A549 (cell line): ENCODE data around the gene COX4I2. TPM values are rescaled to one million over a fixed set of nuclear protein-coding genes. Genes with fewer than 3 reads are reported as not detected.

Experiments
- ATAC-seq, 2 experiments: fragments of 200-7000 bp in 1 of 2; fragments of >200 bp in 1 of 2; cut with Nextera tagmentation in 1 of 2; cut with Tn5 transposase in 1 of 2; 3 replicates each; pipeline versions ENCODE4 v1.8.0 to v1.9.1; 2018 to 2020; ENCODE audit warnings: mild to moderate bottlenecking in 1 of 2, moderate library complexity in 1 of 2
- CTCF ChIA-PET: fragments of 300-600 bp; sonication (Branson Sonifier 250); formaldehyde crosslinking; extraction: SDS; loops from one replicate; lab custom pipeline; 2021; ENCODE audit warnings: antibody characterized with exemption, inconsistent platforms; lab: Yijun Ruan, JAX
- POLR2A ChIA-PET: fragments of 350-600 bp; formaldehyde crosslinking; extraction: SDS; loops from one replicate; lab custom pipeline; 2021; ENCODE audit warnings: antibody characterized with exemption, inconsistent platforms; lab: Yijun Ruan, JAX
- DNase-seq, 2 experiments: peaks; one replicate each; pipeline versions ENCODE4 v3.0.0 to v3.0.0-alpha.2; 2011 to 2016; ENCODE audit warnings: low read depth in 1 of 2, low spot score in 1 of 2
- FAIRE-seq: peaks from 2 replicates; lab custom pipeline; 2011; peaks lifted over from hg19 to GRCh38; lab: Jason Lieb, UNC
- H3K27ac ChIP-seq, 2 experiments: fragments of >200 bp; sonication (Bioruptor Twin); formaldehyde crosslinking; 3 replicates each; pipeline ENCODE4 v1.5.1; 2016 to 2017
- H3K4me1 ChIP-seq: fragments of >200 bp; sonication (Bioruptor Twin); formaldehyde crosslinking; 3 replicates; pipeline ENCODE4 v1.6.1; 2016
- H3K4me2 ChIP-seq: fragments of >200 bp; sonication (Bioruptor Twin); formaldehyde crosslinking; 3 replicates; pipeline ENCODE4 v1.6.1; 2016
- H3K4me3 ChIP-seq: fragments of >200 bp; sonication (Bioruptor Twin); formaldehyde crosslinking; 3 replicates; pipeline ENCODE4 v1.5.1; 2016
- H3K9me3 ChIP-seq: fragments of >200 bp; sonication (Bioruptor Twin); formaldehyde crosslinking; 3 replicates; pipeline ENCODE4 v1.6.1; 2016
- CBX2 ChIP-seq: fragments of 200-600 bp; sonication (generic); IDR thresholded peaks from 2 replicates; pipeline ENCODE4 v1.6.1; 2016; ENCODE audit warnings: low read depth, mild to moderate bottlenecking, borderline replicate concordance
- CEBPB ChIP-seq, 2 experiments: fragments of >200 bp in 1 of 2; sonication (Bioruptor Twin) in 1 of 2; formaldehyde crosslinking in 1 of 2; IDR thresholded peaks; 2 replicates each; pipeline ENCODE4 v1.6.1; 2012 to 2016
- CHD4 ChIP-seq: fragments of 200-600 bp; sonication (generic); IDR thresholded peaks from 2 replicates; pipeline ENCODE4 v1.6.1; 2016; ENCODE audit warnings: antibody characterized with exemption, mild to moderate bottlenecking, borderline replicate concordance
- EHF ChIP-seq: fragments of 250-450 bp; sonication (Bioruptor Pico); IDR thresholded peaks from 2 replicates; pipeline ENCODE4 v1.5.0; 2020; ENCODE audit warnings: mild to moderate bottlenecking
- EP300 ChIP-seq, 2 experiments: fragments of >200 bp; sonication (Bioruptor Twin); formaldehyde crosslinking; IDR thresholded peaks; 2 replicates in 1 of 2; 3 replicates in 1 of 2; pipeline ENCODE4 v1.6.1; 2016 to 2017
- FOSL2 ChIP-seq, 2 experiments: fragments of 450-650 bp in 1 of 2; fragments of >200 bp in 1 of 2; sonication (Bioruptor Twin) in 1 of 2; formaldehyde crosslinking; IDR thresholded peaks; 2 replicates each; pipeline versions ENCODE4 v1.5.0 to v1.6.1; 2016 to 2020; ENCODE audit warnings: mild to moderate bottlenecking in 1 of 2, moderate library complexity in 1 of 2
- GATA3 ChIP-seq: IDR thresholded peaks from 2 replicates; pipeline ENCODE4 v1.6.1; 2012; ENCODE audit warnings: borderline replicate concordance
- HEYL ChIP-seq: fragments of 250-450 bp; sonication (Bioruptor Pico); IDR thresholded peaks from 2 replicates; pipeline ENCODE4 v1.8.0; 2021; ENCODE audit warnings: mild to moderate bottlenecking, moderate library complexity
- HOXA7 ChIP-seq: fragments of 250-450 bp; sonication (Bioruptor Pico); IDR thresholded peaks from 2 replicates; pipeline ENCODE4 v1.5.0; 2020; ENCODE audit warnings: mild to moderate bottlenecking, moderate library complexity
- HOXB5 ChIP-seq: fragments of 250-450 bp; sonication (Bioruptor Pico); IDR thresholded peaks from 2 replicates; pipeline ENCODE4 v1.5.0; 2020; ENCODE audit warnings: mild to moderate bottlenecking, moderate library complexity
- JUNB ChIP-seq: fragments of >200 bp; sonication (Bioruptor Twin); formaldehyde crosslinking; IDR thresholded peaks from 2 replicates; pipeline ENCODE4 v1.6.1; 2016
- MAFK ChIP-seq: fragments of 450-650 bp; IDR thresholded peaks from 2 replicates; pipeline ENCODE4 v1.6.1; 2014; ENCODE audit not compliant: partially characterized antibody
- NFE2L2 ChIP-seq: fragments of 150-350 bp; conservative IDR thresholded peaks from 2 replicates; pipeline ENCODE4 v1.6.1; 2014; ENCODE audit warnings: low read length
- PHF8 ChIP-seq: fragments of 200-600 bp; sonication (generic); IDR thresholded peaks from 2 replicates; pipeline ENCODE4 v1.6.1; 2016; ENCODE audit warnings: low read depth, mild to moderate bottlenecking, antibody characterized with exemption, moderate library complexity, borderline replicate concordance
- RCOR1 ChIP-seq: fragments of 150-350 bp; IDR thresholded peaks from 2 replicates; pipeline ENCODE4 v1.6.1; 2014; ENCODE audit warnings: antibody characterized with exemption, low read length, low read depth
- RNF2 ChIP-seq: fragments of 200-600 bp; sonication (generic); IDR thresholded peaks from 2 replicates; pipeline ENCODE4 v1.6.1; 2016; ENCODE audit warnings: low read depth, mild to moderate bottlenecking, antibody characterized with exemption, moderate library complexity, borderline replicate concordance
- ZFP36 ChIP-seq: fragments of 450-650 bp; IDR thresholded peaks from 2 replicates; pipeline ENCODE4 v1.6.1; 2014; ENCODE audit warnings: borderline replicate concordance; ENCODE audit not compliant: partially characterized antibody
- WGBS: methylation state at CpG from one replicate; pipeline ENCODE4 v1.1.6; 2017; ENCODE audit errors: missing lambda C conversion rate; 5-methylcytosine and 5-hydroxymethylcytosine counted together
- polyA plus RNA-seq, 4 experiments: library from polyadenylated mRNA; depleted of rRNA in 3 of 4; stranded (reverse); fragments of >200 nt; fragmentation: RNase III in 1 of 4; extraction: RNeasy Plus Mini Kit Qiagen cat#74134 plus additional on column Dnase treatment in 1 of 4; gene quantifications; 2 replicates in 3 of 4; 3 replicates in 1 of 4; pipeline ENCODE4 v1.2.3, GENCODE V29; 2011 to 2017
- TF ChIP-seq, protein P1 (sequence below): fragments of 150-350 bp; IDR thresholded peaks from 2 replicates; pipeline ENCODE4 v1.6.1; 2014; ENCODE audit warnings: low read depth, mild to moderate bottlenecking, low read length
- TF ChIP-seq, protein P2 (sequence below): fragments of 450-650 bp; IDR thresholded peaks from 2 replicates; pipeline ENCODE4 v1.6.1; 2014; ENCODE audit warnings: antibody characterized with exemption
- TF ChIP-seq, protein P3 (sequence below): fragments of 200-600 bp; sonication (generic); IDR thresholded peaks from 2 replicates; pipeline ENCODE4 v1.6.1; 2016; ENCODE audit warnings: antibody characterized with exemption, mild to moderate bottlenecking, moderate library complexity

COX4I2 gene
- polyA plus RNA-seq, 2 of the 4 experiments (the other 2 are of a cell fraction) = not detected

DNA sequence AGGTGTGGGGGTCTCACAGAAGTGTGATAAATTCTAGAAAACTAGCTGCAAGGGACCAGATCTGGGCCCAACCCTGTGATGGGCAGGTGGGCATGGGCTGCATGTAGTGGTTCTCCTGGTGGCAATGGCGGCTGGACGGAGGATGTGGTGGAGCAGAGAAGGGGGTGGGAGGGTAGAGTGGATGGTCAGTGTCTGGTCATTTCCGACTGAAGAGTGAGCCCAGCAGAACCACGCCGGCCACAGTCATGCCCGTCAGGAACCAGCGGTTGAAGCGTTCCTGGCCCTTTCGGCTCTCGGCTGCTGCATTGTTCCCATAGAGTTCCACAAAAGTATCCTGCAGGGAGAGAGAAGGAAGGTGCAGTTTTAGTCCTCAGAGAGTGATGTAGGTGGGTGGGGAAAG, 28.0 kb downstream of the COX4I2 start (continued):
- TF ChIP-seq, protein P1, sequence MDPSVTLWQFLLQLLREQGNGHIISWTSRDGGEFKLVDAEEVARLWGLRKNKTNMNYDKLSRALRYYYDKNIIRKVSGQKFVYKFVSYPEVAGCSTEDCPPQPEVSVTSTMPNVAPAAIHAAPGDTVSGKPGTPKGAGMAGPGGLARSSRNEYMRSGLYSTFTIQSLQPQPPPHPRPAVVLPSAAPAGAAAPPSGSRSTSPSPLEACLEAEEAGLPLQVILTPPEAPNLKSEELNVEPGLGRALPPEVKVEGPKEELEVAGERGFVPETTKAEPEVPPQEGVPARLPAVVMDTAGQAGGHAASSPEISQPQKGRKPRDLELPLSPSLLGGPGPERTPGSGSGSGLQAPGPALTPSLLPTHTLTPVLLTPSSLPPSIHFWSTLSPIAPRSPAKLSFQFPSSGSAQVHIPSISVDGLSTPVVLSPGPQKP = no peak
- TF ChIP-seq, protein P2, sequence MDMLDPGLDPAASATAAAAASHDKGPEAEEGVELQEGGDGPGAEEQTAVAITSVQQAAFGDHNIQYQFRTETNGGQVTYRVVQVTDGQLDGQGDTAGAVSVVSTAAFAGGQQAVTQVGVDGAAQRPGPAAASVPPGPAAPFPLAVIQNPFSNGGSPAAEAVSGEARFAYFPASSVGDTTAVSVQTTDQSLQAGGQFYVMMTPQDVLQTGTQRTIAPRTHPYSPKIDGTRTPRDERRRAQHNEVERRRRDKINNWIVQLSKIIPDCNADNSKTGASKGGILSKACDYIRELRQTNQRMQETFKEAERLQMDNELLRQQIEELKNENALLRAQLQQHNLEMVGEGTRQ = no peak
- TF ChIP-seq HOXA7 (CRISPR knock-in tag) (no peak), CHD4 (no peak)
- TF ChIP-seq, protein P3, sequence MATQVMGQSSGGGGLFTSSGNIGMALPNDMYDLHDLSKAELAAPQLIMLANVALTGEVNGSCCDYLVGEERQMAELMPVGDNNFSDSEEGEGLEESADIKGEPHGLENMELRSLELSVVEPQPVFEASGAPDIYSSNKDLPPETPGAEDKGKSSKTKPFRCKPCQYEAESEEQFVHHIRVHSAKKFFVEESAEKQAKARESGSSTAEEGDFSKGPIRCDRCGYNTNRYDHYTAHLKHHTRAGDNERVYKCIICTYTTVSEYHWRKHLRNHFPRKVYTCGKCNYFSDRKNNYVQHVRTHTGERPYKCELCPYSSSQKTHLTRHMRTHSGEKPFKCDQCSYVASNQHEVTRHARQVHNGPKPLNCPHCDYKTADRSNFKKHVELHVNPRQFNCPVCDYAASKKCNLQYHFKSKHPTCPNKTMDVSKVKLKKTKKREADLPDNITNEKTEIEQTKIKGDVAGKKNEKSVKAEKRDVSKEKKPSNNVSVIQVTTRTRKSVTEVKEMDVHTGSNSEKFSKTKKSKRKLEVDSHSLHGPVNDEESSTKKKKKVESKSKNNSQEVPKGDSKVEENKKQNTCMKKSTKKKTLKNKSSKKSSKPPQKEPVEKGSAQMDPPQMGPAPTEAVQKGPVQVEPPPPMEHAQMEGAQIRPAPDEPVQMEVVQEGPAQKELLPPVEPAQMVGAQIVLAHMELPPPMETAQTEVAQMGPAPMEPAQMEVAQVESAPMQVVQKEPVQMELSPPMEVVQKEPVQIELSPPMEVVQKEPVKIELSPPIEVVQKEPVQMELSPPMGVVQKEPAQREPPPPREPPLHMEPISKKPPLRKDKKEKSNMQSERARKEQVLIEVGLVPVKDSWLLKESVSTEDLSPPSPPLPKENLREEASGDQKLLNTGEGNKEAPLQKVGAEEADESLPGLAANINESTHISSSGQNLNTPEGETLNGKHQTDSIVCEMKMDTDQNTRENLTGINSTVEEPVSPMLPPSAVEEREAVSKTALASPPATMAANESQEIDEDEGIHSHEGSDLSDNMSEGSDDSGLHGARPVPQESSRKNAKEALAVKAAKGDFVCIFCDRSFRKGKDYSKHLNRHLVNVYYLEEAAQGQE = no peak

DNA sequence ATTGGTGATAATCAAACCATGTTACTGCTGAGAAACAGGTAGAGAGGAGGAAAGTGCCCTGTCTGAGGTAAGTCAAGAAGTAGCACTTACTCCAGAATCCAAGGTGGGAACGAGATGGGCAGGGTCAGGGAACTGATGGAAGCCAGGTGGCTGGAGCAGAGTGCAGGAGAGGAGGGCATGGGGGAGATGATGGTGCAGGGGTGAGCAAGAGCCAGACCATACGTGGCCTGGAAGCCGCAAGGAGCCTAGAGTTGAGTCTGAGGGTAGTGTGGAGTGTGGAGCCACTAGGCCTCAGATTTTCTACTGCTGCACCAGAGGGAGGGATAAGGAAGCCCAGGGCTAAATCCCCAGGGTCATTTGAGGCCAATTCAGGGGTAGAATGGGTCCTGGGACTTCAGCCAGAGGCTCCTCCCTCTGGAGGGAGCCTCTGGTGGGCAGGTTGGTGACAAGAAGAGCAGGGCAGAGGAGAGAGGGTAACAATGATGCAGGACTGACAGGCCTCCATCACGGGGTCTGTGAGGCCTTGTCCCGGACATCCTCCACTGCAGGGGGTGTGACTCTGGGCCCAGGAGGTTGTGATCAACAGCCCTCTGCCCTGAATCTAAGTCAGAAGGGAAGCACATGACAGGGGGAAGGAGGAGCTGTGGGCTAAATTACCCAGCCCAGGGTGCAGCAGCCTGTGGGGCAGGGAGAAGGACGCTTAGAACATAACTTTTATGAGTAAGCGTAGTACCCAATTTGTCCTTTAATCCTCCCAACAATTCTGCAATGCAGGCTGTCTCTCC, 28.7 kb downstream of the COX4I2 start:
- FAIRE-seq (no peak), DNase-seq (no peak), ATAC-seq (peak; percentile 8 to 10; a peak in 4 of 6 replicates)
- peaks cover 91% of the 10 kb centered on the region for H3K4me1 ChIP-seq
- CTCF ChIA-PET = interaction anchor here (1.3 to 16.4 kb wide), 8 partner anchors 9 to 106 kb away, joined by 3 to 489 read pairs (median 4); partner anchors contain the start of gene BCL2L1
- no peak for TF ChIP-seq HEYL
- no peak for TF ChIP-seq RCOR1
- TF ChIP-seq GATA3 = no peak
- no peak for TF ChIP-seq PHF8
- no peak for TF ChIP-seq CEBPB (IDR thresholded peaks at IDR 0.05)
- TF ChIP-seq RNF2 = no peak
- TF ChIP-seq EHF (CRISPR knock-in tag) = no peak
- TF ChIP-seq EP300 (IDR thresholded peaks at IDR 0.05) = no peak
- TF ChIP-seq HOXB5 (CRISPR knock-in tag) = no peak
- TF ChIP-seq, protein P1 = no peak
- no peak for TF ChIP-seq JUNB
- TF ChIP-seq CBX2 = no peak
- TF ChIP-seq MAFK = no peak
- no peak for TF ChIP-seq NFE2L2
- no peak for TF ChIP-seq ZFP36
- no peak for TF ChIP-seq FOSL2 (IDR thresholded peaks at IDR 0.05)
- TF ChIP-seq FOSL2 (CRISPR knock-in tag; IDR thresholded peaks at IDR 0.05) = no peak
- WGBS = 83% methylated on average over 7 of the region's 7 CpGs
- peak overlapping the region; percentile 22; the same call in 2 of the 3 replicates for H3K4me2 ChIP-seq
- no peak overlapping the region for H3K4me3 ChIP-seq
- POLR2A ChIA-PET = interaction anchor here (1.4 kb wide), 1 partner anchor 56 kb away, joined by 3 read pairs; the partner anchor contains the start of gene BCL2L1
- no peaks in the 10 kb centered on the region for H3K9me3 ChIP-seq
- peak overlapping the region; percentile 60 to 84 for H3K27ac ChIP-seq
